ENCODE measurements around the gene ZNF83.
"Not testable (repeated sequence)": the region's sequence is repeated elsewhere in the genome, so short reads cannot be mapped to it uniquely, and the experiment has no call there.

The ZNF83 gene

DNA sequence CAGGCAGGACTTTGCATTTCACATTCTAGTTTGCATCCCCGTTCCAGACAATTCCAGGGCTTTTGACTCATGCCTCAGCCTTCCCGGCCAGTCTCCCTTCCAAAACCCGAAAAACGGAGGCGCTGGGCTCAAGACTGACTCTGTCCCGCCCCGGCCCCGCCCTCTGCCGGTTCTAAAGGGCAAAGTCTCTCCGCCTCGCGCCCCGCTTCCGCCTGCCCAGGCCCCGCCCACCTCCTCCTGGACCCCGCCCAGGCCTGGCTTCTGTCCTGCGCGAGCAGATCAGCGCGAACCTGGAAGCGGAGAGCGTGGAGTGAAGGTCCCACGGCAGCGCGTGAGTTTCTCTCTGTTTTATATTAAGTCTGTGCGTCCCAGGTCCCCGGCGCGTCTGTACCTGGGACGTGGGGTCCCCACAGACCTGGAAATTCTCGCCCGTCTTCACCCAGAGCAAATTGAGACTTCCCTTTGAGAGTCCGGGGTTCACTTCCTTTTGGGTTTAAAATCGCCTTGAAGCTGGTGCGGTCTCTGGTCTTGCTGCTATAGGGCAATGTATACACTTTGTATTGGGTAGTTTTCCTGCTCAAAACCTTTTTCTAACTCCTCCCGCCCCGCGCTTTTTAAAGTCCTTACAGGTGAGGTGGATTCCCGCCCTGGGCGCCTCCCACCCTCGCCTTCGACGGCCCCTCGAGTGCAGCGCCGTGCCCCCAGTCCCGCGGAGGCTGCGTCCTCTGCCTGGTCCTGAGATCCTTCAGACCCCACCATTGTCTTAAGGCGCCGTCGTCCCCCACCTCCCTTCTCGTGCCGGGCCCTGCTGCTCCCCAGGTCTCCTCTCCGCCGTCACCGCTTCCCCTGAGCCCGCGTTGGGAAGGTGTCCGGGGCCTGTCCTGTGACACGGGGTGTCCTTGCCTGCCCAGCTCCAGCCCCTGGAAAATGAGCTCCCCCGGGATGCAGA lies 36.9 kb downstream of the ZNF83 start:
- TF ChIP-seq, protein P1, sequence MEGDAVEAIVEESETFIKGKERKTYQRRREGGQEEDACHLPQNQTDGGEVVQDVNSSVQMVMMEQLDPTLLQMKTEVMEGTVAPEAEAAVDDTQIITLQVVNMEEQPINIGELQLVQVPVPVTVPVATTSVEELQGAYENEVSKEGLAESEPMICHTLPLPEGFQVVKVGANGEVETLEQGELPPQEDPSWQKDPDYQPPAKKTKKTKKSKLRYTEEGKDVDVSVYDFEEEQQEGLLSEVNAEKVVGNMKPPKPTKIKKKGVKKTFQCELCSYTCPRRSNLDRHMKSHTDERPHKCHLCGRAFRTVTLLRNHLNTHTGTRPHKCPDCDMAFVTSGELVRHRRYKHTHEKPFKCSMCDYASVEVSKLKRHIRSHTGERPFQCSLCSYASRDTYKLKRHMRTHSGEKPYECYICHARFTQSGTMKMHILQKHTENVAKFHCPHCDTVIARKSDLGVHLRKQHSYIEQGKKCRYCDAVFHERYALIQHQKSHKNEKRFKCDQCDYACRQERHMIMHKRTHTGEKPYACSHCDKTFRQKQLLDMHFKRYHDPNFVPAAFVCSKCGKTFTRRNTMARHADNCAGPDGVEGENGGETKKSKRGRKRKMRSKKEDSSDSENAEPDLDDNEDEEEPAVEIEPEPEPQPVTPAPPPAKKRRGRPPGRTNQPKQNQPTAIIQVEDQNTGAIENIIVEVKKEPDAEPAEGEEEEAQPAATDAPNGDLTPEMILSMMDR (IDR thresholded peaks at IDR 0.05; ENCODE audit: extremely low read depth, insufficient read depth, missing control alignments), result peak; percentile 13
- in situ Hi-C loops (cut with MboI; ENCODE audit: low pct_unique_long_range_greater_than_20kb, low sequenced_read_pairs, unreplicated experiment), result no loop called here

DNA sequence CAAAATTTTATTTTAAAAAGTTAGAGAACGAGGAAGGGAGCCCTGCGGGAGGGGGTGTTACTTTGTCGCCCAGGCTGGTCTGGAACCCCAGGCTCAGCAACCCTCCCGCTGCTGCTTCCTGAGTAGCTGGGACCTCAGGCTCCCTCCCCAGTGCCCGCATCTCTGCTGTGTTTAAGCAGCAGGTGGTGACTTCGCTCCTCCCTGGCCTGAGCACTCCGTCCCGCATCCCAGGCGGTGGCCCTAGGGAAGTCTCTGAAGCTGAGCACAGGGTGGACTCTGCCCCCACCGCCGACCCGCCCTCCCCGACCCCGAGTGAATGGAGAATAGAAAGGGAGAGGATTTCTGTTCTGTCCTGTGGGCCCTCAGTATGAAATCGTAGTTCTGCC lies 37.5 kb downstream of the ZNF83 start:
- in situ Hi-C loops (cut with MboI; ENCODE audit: low pct_unique_long_range_greater_than_20kb, low sequenced_read_pairs, unreplicated experiment), result no loop called here
- DNase-seq (ENCODE audit: low spot score), result peak; percentile 22
- TF ChIP-seq, protein P1 (IDR thresholded peaks at IDR 0.05; ENCODE audit: extremely low read depth, insufficient read depth, missing control alignments), result no peak

More for the DNA sequence above, 36.9 kb downstream of the ZNF83 start:
- peak; percentile 92 for DNase-seq (ENCODE audit: low spot score)

DNA sequence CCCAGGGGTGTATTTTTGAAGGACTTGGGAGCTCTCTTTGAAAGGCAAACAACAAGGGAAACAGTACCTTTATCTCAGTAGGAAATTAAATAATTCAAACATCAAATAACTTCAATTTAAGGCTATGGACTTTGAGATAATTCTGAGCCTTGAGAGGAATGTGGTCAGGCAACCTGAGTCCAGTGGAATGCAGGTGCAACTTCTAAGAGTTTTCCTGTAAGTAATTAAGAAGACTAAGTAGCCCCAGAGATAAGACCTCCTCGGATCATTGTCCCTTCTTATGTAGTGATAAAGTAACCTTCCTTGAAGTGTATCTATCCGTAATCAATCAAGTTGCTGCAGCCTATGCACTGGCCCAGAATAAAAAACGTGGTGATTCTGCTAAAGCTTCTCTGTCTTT lies 38.9 kb downstream of the ZNF83 start:
- TF ChIP-seq, protein P1 (IDR thresholded peaks at IDR 0.05; ENCODE audit: extremely low read depth, insufficient read depth, missing control alignments), result no peak
- no peak for DNase-seq (ENCODE audit: low spot score)
- in situ Hi-C loops (cut with MboI; ENCODE audit: low pct_unique_long_range_greater_than_20kb, low sequenced_read_pairs, unreplicated experiment), result no loop called here

DNA sequence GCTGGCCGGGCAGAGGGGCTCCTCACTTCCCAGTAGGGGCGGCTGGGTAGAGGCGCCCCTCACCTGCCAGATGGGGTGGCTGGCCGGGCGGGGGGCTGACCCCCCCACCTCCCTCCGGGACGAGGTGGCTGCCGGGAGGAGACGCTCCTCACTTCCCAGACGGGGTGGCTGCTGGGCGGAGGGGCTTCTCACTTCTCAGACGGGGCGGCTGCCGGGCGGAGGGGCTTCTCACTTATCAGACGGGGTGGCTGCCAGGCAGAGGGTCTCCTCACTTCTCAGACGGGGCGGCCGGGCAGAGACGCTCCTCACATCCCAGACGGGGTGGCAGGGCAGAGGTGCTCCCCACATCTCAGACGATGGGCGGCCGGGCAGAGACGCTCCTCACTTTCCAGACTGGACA lies 44.7 kb downstream of the ZNF83 start:
- in situ Hi-C loops (cut with MboI; ENCODE audit: low pct_unique_long_range_greater_than_20kb, low sequenced_read_pairs, unreplicated experiment); DNase-seq (ENCODE audit: low spot score): not testable (repeated sequence)

DNA sequence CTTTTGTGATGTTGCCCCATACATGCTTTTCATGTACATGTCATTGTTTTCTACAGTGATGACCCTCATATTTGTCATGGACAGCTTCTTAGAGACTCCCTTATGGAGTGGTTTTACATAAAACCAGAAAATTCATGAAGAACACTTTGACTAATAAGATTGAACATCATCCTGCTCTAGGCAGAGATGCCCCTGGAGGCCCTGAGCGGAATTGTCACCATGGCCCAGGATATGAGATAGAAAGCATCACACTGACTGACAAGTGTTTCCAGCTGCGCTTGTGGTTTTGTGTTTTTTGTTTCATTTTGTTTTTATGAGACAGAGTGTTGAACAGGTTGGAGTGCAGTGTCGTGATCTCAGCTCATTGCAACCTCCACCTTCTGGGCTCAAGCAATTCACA lies 45.9 kb downstream of the ZNF83 start:
- TF ChIP-seq, protein P1 (IDR thresholded peaks at IDR 0.05; ENCODE audit: extremely low read depth, insufficient read depth, missing control alignments), result no peak
- in situ Hi-C loops (cut with MboI; ENCODE audit: low pct_unique_long_range_greater_than_20kb, low sequenced_read_pairs, unreplicated experiment), result no loop called here
- DNase-seq (ENCODE audit: low spot score), result no peak

DNA sequence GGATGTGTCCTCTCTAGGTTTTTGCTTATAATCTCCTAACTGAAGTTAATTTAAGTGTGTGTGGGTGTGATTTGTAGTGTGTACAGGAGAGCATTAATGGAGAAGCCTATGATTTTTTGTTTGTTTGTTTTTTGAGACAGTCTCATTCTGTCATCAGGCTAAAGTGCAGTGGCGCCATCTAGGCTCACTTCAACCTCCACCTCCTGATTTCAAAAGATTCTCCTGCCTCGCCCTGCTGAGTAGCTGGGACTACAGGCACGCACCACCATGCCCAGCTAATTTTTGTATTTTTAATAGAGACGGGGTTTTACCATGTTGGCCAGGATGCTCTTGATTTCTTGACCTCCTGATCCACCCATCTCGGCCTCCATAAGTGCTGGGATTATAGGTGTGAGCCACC lies 47.4 kb downstream of the ZNF83 start:
- TF ChIP-seq, protein P1 (IDR thresholded peaks at IDR 0.05; ENCODE audit: extremely low read depth, insufficient read depth, missing control alignments), result no peak
- in situ Hi-C loops (cut with MboI; ENCODE audit: low pct_unique_long_range_greater_than_20kb, low sequenced_read_pairs, unreplicated experiment), result no loop called here
- DNase-seq (ENCODE audit: low spot score), result no peak

DNA sequence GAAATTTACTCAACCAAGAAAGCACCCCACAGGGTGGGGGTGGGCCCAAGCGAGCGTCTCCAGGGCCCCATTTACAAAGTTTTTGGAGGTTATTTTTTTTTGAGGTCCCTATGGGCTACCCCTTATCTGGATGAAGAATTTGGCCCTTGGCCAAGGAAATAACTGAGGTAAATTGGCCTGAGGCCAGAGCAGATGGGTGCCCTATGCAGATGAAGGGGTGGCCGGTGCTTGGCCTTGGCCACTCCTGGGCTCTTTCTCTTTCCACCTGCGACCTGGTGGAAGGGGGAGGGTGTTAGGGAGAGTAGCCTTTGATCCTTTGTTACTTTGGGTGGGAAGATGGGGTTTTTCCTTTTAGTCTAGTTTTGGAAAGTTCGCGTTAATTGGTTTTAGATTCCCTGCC lies 52.6 kb downstream of the ZNF83 start:
- no peak for DNase-seq (ENCODE audit: low spot score)
- in situ Hi-C loops (cut with MboI; ENCODE audit: low pct_unique_long_range_greater_than_20kb, low sequenced_read_pairs, unreplicated experiment), result no loop called here

More for the DNA sequence above, 52.6 kb downstream of the ZNF83 start:
- TF ChIP-seq, protein P1 (IDR thresholded peaks at IDR 0.05; ENCODE audit: extremely low read depth, insufficient read depth, missing control alignments), result no peak

Measured in GM13977 (cell line).